ENCODE data around the gene CACHD1. TPM values are rescaled to one million over a fixed set of nuclear protein-coding genes. Genes with fewer than 3 reads are reported as not detected.

The CACHD1 gene
- total RNA-seq, 1 experiment from 2014 or later = 8.4 TPM

DNA sequence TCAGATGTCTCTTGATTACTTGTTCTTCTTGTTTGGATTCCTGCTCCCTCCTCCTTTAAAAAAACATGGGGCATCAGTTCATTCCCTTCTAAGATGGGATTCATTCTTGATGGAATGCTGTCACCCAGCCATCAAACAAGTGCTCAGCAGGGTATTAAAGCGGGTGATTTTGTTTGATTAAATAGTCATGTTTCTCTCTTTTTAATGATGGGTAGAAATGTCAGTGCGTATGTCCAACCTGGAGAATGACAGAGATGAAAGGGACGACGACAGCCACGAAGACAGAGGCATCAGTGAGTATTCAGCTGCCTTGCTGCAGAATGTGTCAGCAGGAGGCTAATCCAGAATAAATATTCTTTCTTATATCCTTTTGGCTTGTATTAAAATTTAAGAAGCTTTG lies 211.1 kb downstream of the CACHD1 start:
- Histone ChIP-seq H3K4me1 (ENCODE audit: control insufficient read depth in 1 of 2, insufficient read depth in 2 of 2, low read length in 2 of 2) (no peaks in the 10 kb centered on the region), H2AFZ (ENCODE audit: low read depth, low read length, poor library complexity, severe bottlenecking) (no peak overlapping the region), H3K36me3 (ENCODE audit: control insufficient read depth in 1 of 2, insufficient read depth in 2 of 2, low read length in 2 of 2) (no peaks in the 10 kb centered on the region), H3K9ac (ENCODE audit: low read length) (no peak overlapping the region), H3K27me3 (ENCODE audit: insufficient read depth, low read length) (no peaks in the 10 kb centered on the region), H3K9me3 (ENCODE audit: control insufficient read depth in 1 of 2, insufficient read depth in 1 of 2, low read depth in 1 of 2, low read length in 2 of 2) (no peaks in the 10 kb centered on the region), H3K4me2 (ENCODE audit: low read length) (no peak overlapping the region), H3K4me3 (replicated peaks in 1 of 2; ENCODE audit: low read depth in 1 of 2, low read length in 2 of 2) (no peak overlapping the region), H4K20me1 (ENCODE audit: insufficient read depth) (no peaks in the 10 kb centered on the region), H3K9me2 (ENCODE audit: insufficient read depth) (no peaks in the 10 kb centered on the region), H3K79me2 (ENCODE audit: insufficient read depth, low read length) (no peaks in the 10 kb centered on the region), H3K27ac (ENCODE audit: low read depth, low read length) (no peak overlapping the region)
- intact Hi-C loops (cut with micrococcal nuclease) = loop anchor here (10.0 kb wide), 1 partner anchor 1004 kb away; no protein-coding TSS in a partner anchor
- RAD21 ChIA-PET (ENCODE audit: low non-redundant PET in 1 of 2, low total read pairs in 2 of 2, uncharacterized antibody in 2 of 2, unreplicated experiment in 2 of 2) = no interaction called here
- POLR2A ChIA-PET = no interaction called here
- DNase-seq (ENCODE audit: low read depth, low spot score) = no peak
- no peak for ATAC-seq
- no peak for TF ChIP-seq SRF (IDR thresholded peaks at IDR 0.05; ENCODE audit: low read depth)
- BruUV-seq (replicated peaks) = no TSS peak
- CTCF ChIA-PET = no interaction called here

DNA sequence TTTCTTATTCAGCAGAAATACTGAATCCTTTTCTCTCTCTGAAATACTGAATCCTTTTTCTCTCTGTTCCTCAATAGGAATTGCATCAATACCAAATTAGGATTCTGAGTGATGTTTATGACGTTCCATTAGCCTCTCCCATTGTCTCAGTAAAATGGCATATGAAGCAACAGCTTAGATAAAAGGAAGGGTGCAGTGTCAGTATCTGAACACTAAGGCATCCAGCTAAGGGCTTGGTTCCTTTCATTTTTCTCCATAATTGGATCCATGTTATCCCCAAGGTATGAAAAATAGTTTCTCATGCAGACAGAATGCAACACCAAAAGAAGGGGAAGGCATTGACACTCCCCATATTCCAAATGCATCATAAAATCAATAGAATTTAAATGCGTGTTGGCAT lies 213.5 kb downstream of the CACHD1 start:
- H3K9me3 ChIP-seq (ENCODE audit: control insufficient read depth in 1 of 2, insufficient read depth in 1 of 2, low read depth in 1 of 2, low read length in 2 of 2) = no peaks in the 10 kb centered on the region
- DNase-seq (ENCODE audit: low read depth, low spot score) (no peak), ATAC-seq (no peak)
- no peaks in the 10 kb centered on the region for H4K20me1 ChIP-seq (ENCODE audit: insufficient read depth)
- TF ChIP-seq POLR2AphosphoS5 (IDR thresholded peaks at IDR 0.05; ENCODE audit: low read depth, low read length) = no peak
- no peak for TF ChIP-seq ZNF274 (IDR thresholded peaks at IDR 0.05; ENCODE audit: low read depth, low read length)
- no peak for TF ChIP-seq ZFX (IDR thresholded peaks at IDR 0.05)
- TF ChIP-seq, protein P1, sequence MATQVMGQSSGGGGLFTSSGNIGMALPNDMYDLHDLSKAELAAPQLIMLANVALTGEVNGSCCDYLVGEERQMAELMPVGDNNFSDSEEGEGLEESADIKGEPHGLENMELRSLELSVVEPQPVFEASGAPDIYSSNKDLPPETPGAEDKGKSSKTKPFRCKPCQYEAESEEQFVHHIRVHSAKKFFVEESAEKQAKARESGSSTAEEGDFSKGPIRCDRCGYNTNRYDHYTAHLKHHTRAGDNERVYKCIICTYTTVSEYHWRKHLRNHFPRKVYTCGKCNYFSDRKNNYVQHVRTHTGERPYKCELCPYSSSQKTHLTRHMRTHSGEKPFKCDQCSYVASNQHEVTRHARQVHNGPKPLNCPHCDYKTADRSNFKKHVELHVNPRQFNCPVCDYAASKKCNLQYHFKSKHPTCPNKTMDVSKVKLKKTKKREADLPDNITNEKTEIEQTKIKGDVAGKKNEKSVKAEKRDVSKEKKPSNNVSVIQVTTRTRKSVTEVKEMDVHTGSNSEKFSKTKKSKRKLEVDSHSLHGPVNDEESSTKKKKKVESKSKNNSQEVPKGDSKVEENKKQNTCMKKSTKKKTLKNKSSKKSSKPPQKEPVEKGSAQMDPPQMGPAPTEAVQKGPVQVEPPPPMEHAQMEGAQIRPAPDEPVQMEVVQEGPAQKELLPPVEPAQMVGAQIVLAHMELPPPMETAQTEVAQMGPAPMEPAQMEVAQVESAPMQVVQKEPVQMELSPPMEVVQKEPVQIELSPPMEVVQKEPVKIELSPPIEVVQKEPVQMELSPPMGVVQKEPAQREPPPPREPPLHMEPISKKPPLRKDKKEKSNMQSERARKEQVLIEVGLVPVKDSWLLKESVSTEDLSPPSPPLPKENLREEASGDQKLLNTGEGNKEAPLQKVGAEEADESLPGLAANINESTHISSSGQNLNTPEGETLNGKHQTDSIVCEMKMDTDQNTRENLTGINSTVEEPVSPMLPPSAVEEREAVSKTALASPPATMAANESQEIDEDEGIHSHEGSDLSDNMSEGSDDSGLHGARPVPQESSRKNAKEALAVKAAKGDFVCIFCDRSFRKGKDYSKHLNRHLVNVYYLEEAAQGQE (IDR thresholded peaks at IDR 0.05; ENCODE audit: low read depth) = no peak
- no peak for TF ChIP-seq EZH2 (IDR thresholded peaks at IDR 0.05)
- no peak for TF ChIP-seq CBX3 (IDR thresholded peaks at IDR 0.05; ENCODE audit: low read depth)
- TF ChIP-seq TCF7L2 (IDR thresholded peaks at IDR 0.05; ENCODE audit: borderline replicate concordance, extremely low read depth, insufficient read depth, insufficient read length) = no peak
- TF ChIP-seq, protein P2, sequence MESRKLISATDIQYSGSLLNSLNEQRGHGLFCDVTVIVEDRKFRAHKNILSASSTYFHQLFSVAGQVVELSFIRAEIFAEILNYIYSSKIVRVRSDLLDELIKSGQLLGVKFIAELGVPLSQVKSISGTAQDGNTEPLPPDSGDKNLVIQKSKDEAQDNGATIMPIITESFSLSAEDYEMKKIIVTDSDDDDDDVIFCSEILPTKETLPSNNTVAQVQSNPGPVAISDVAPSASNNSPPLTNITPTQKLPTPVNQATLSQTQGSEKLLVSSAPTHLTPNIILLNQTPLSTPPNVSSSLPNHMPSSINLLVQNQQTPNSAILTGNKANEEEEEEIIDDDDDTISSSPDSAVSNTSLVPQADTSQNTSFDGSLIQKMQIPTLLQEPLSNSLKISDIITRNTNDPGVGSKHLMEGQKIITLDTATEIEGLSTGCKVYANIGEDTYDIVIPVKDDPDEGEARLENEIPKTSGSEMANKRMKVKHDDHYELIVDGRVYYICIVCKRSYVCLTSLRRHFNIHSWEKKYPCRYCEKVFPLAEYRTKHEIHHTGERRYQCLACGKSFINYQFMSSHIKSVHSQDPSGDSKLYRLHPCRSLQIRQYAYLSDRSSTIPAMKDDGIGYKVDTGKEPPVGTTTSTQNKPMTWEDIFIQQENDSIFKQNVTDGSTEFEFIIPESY (IDR thresholded peaks at IDR 0.05; ENCODE audit: extremely low read depth, insufficient replicate concordance, low read length) = no peak
- no peak for TF ChIP-seq RAD21 (IDR thresholded peaks at IDR 0.05; ENCODE audit: low read depth)
- TF ChIP-seq EZH2phosphoT487 (IDR thresholded peaks at IDR 0.05; ENCODE audit: borderline replicate concordance) = no peak
- TF ChIP-seq EGR1 (IDR thresholded peaks at IDR 0.05; ENCODE audit: low read depth) = no peak
- TF ChIP-seq, protein P3, sequence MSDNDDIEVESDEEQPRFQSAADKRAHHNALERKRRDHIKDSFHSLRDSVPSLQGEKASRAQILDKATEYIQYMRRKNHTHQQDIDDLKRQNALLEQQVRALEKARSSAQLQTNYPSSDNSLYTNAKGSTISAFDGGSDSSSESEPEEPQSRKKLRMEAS (IDR thresholded peaks at IDR 0.05) = no peak
- TF ChIP-seq FOSL1 (IDR thresholded peaks at IDR 0.05; ENCODE audit: low read depth) = no peak
- TF ChIP-seq SRF (IDR thresholded peaks at IDR 0.05; ENCODE audit: low read depth) = no peak
- no peak for TF ChIP-seq SP1 (IDR thresholded peaks at IDR 0.05; ENCODE audit: low read depth)
- TF ChIP-seq, protein P4, sequence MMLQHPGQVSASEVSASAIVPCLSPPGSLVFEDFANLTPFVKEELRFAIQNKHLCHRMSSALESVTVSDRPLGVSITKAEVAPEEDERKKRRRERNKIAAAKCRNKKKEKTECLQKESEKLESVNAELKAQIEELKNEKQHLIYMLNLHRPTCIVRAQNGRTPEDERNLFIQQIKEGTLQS (IDR thresholded peaks at IDR 0.05) = no peak
- no peak for TF ChIP-seq POLR2A (IDR thresholded peaks at IDR 0.05; ENCODE audit: borderline replicate concordance, extremely low read depth, insufficient read depth, insufficient read length)
- no peak overlapping the region for H3K4me3 ChIP-seq (replicated peaks in 1 of 2; ENCODE audit: low read depth in 1 of 2, low read length in 2 of 2)
- H2AFZ ChIP-seq (ENCODE audit: low read depth, low read length, poor library complexity, severe bottlenecking) = no peak overlapping the region
- intact Hi-C loops (cut with micrococcal nuclease) = loop anchor here (10.0 kb wide), 1 partner anchor 1001 kb away; no protein-coding TSS in a partner anchor
- no TSS peak for BruUV-seq (replicated peaks)
- RAD21 ChIA-PET (ENCODE audit: low non-redundant PET in 1 of 2, low total read pairs in 2 of 2, uncharacterized antibody in 2 of 2, unreplicated experiment in 2 of 2) = no interaction called here
- H3K4me2 ChIP-seq (ENCODE audit: low read length) = no peak overlapping the region
- no peaks in the 10 kb centered on the region for H3K9me2 ChIP-seq (ENCODE audit: insufficient read depth)
- POLR2A ChIA-PET = no interaction called here
- no peak overlapping the region for H3K27ac ChIP-seq (ENCODE audit: low read depth, low read length)
- no peak overlapping the region for H3K9ac ChIP-seq (ENCODE audit: low read length)
- H3K79me2 ChIP-seq (ENCODE audit: insufficient read depth, low read length) = no peaks in the 10 kb centered on the region
- CTCF ChIA-PET = no interaction called here
- H3K36me3 ChIP-seq (ENCODE audit: control insufficient read depth in 1 of 2, insufficient read depth in 2 of 2, low read length in 2 of 2) = no peaks in the 10 kb centered on the region
- no peaks in the 10 kb centered on the region for H3K27me3 ChIP-seq (ENCODE audit: insufficient read depth, low read length)
- H3K4me1 ChIP-seq (ENCODE audit: control insufficient read depth in 1 of 2, insufficient read depth in 2 of 2, low read length in 2 of 2) = no peaks in the 10 kb centered on the region

Data from HCT116 (cell line).